Measurements from ENCODE around the gene SLC10A7. TPM values are rescaled to one million over a fixed set of nuclear protein-coding genes. Genes with fewer than 3 reads are reported as not detected.

The SLC10A7 gene
- total RNA-seq, 1 donor: 20.3 TPM

GRCh38 chr4:146514651-146515357 lies 6.9 kb downstream of the SLC10A7 start:
- no peak overlapping the region for H3K4me3 ChIP-seq (ENCODE audit: low read depth, low read length)
- TF ChIP-seq CTCF (IDR thresholded peaks at IDR 0.05; ENCODE audit: insufficient read depth, low read depth, low read length): no peak
- no peak for DNase-seq (ENCODE audit: low read depth)

GRCh38 chr4:146513548-146513947 lies 8.2 kb downstream of the SLC10A7 start:
- TF ChIP-seq CTCF (IDR thresholded peaks at IDR 0.05; ENCODE audit: insufficient read depth, low read depth, low read length): no peak
- no peak overlapping the region for H3K4me3 ChIP-seq (ENCODE audit: low read depth, low read length)
- no peak for DNase-seq (ENCODE audit: low read depth)

GRCh38 chr4:146511381-146511780 lies 10.4 kb downstream of the SLC10A7 start:
- H3K4me3 ChIP-seq (ENCODE audit: low read depth, low read length): no peak overlapping the region
- DNase-seq (ENCODE audit: low read depth): no peak
- no peak for TF ChIP-seq CTCF (IDR thresholded peaks at IDR 0.05; ENCODE audit: insufficient read depth, low read depth, low read length)

GRCh38 chr4:146510942-146511341 lies 10.8 kb downstream of the SLC10A7 start:
- no peak for DNase-seq (ENCODE audit: low read depth)
- peak; percentile 31 for TF ChIP-seq CTCF (IDR thresholded peaks at IDR 0.05; ENCODE audit: insufficient read depth, low read depth, low read length)
- H3K4me3 ChIP-seq (ENCODE audit: low read depth, low read length): no peak overlapping the region

GRCh38 chr4:146508229-146508939 lies 13.4 kb downstream of the SLC10A7 start:
- TF ChIP-seq CTCF (IDR thresholded peaks at IDR 0.05; ENCODE audit: insufficient read depth, low read depth, low read length): no peak
- H3K4me3 ChIP-seq (ENCODE audit: low read depth, low read length): no peak overlapping the region
- no peak for DNase-seq (ENCODE audit: low read depth)

GRCh38 chr4:146507632-146508031 lies 14.1 kb downstream of the SLC10A7 start:
- no peak overlapping the region for H3K4me3 ChIP-seq (ENCODE audit: low read depth, low read length)
- peak; percentile 24 for DNase-seq (ENCODE audit: low read depth)
- no peak for TF ChIP-seq CTCF (IDR thresholded peaks at IDR 0.05; ENCODE audit: insufficient read depth, low read depth, low read length)
